ENCODE results near the gene SNAP47. TPM values are rescaled to one million over a fixed set of nuclear protein-coding genes. Genes with fewer than 3 reads are reported as not detected.

Gene SNAP47
- total and polyA plus RNA-seq, 2 of the 4 experiments (the other 2 are of a cell fraction), result 39.4 to 72.9 TPM

GRCh38 chr1:227799756-227800155 lies 64.5 kb downstream of the SNAP47 start:
- Histone ChIP-seq H2BK15ac (ENCODE audit: low read depth, low read length) (no peak overlapping the region), H2BK20ac (ENCODE audit: low read depth, low read length) (no peak overlapping the region), H3K4me2 (ENCODE audit: low read depth, low read length) (no peak overlapping the region), H4K8ac (ENCODE audit: low read depth in 2 of 2, low read length in 2 of 2) (no peak overlapping the region), H3K9me3 (ENCODE audit: control insufficient read depth, insufficient read depth, low read length) (no peaks in the 10 kb centered on the region), H3K27me3 (ENCODE audit: control insufficient read depth, insufficient read depth, low read length) (peaks cover 13% of the 10 kb centered on the region), H2AK9ac (replicated peaks; ENCODE audit: low read depth, low read length, poor library complexity) (no peak overlapping the region), H3K36me3 (ENCODE audit: control insufficient read depth, insufficient read depth, low read length) (no peaks in the 10 kb centered on the region), H4K5ac (ENCODE audit: low read depth, low read length) (no peak overlapping the region), H3K4ac (ENCODE audit: low read depth, low read length) (no peak overlapping the region), H2AFZ (replicated peaks; ENCODE audit: low read length, poor library complexity) (no peak overlapping the region), H3K79me1 (ENCODE audit: low read depth in 1 of 2, low read length in 2 of 2) (no peaks in the 10 kb centered on the region), H3K18ac (ENCODE audit: low read depth, low read length) (no peak overlapping the region), H3K4me1 (ENCODE audit: control insufficient read depth, insufficient read depth, low read length) (peaks cover 2% of the 10 kb centered on the region), H2BK120ac (ENCODE audit: low read depth, low read length) (no peak overlapping the region), H4K91ac (ENCODE audit: insufficient read depth, low read depth, low read length) (no peak overlapping the region), H2AK5ac (ENCODE audit: low read depth, low read length) (no peak overlapping the region), H3K9me1 (ENCODE audit: insufficient read depth, low read length) (0 out of 2 replicates have a peak, but pooled peaks cover under 1% of the 10 kb centered on the region), H3K9ac (ENCODE audit: low read depth, low read length) (no peak overlapping the region), H3K23ac (ENCODE audit: low read depth, low read length) (no peak overlapping the region), H3K27ac (ENCODE audit: insufficient read depth, low read length) (no peak overlapping the region), H3K4me3 (ENCODE audit: insufficient read depth, low read depth, low read length) (no peak overlapping the region), H3K56ac (ENCODE audit: extremely low read depth, insufficient read depth, low read length) (no peak overlapping the region), H2BK5ac (ENCODE audit: low read depth, low read length, poor library complexity, severe bottlenecking) (no peak overlapping the region), H3K14ac (replicated peaks; ENCODE audit: low read depth, low read length) (no peak overlapping the region), H4K20me1 (ENCODE audit: insufficient read depth, low read length) (no peaks in the 10 kb centered on the region)
- ATAC-seq (ENCODE audit: low read depth) (no peak), DNase-seq (no peak)
- dilution Hi-C loops (cut with HindIII; ENCODE audit: low sequenced_read_pairs, unreplicated experiment), result no loop called here
- WGBS, 2 experiments (ENCODE audit: extremely low coverage in 2 of 2, insufficient read length in 1 of 2), result no CpG with 5 or more reads among the region's 1 CpG
- intact Hi-C loops (cut with micrococcal nuclease), result no loop called here
- TF ChIP-seq POLR2A (IDR thresholded peaks at IDR 0.05; ENCODE audit: low read depth, low read length) (no peak), RCOR1 (IDR thresholded peaks at IDR 0.05; ENCODE audit: insufficient replicate concordance, low read length) (no peak), MXI1 (IDR thresholded peaks at IDR 0.05; ENCODE audit: borderline replicate concordance, low read depth, low read length) (no peak), NFE2L2 (IDR thresholded peaks at IDR 0.05; ENCODE audit: low read depth, low read length) (no peak), CEBPB (IDR thresholded peaks at IDR 0.05; ENCODE audit: low read depth, low read length) (no peak), BHLHE40 (IDR thresholded peaks at IDR 0.05; ENCODE audit: low read depth, low read length) (no peak), RAD21 (IDR thresholded peaks at IDR 0.05; ENCODE audit: low read length) (no peak), USF2 (IDR thresholded peaks at IDR 0.05; ENCODE audit: low read depth, low read length) (no peak), CHD1 (IDR thresholded peaks at IDR 0.05; ENCODE audit: low read depth, low read length) (no peak), RFX5 (IDR thresholded peaks at IDR 0.05; ENCODE audit: low read depth, low read length) (no peak), FOS (IDR thresholded peaks at IDR 0.05; ENCODE audit: low read depth, low read length) (no peak), SMC3 (IDR thresholded peaks at IDR 0.05; ENCODE audit: low read depth, low read length) (no peak), CTCF (conservative IDR thresholded peaks at IDR 0.05; ENCODE audit: low read depth, low read length) (no peak), ELK1 (IDR thresholded peaks at IDR 0.05; ENCODE audit: borderline replicate concordance, low read depth, low read length) (no peak), MAFK (IDR thresholded peaks at IDR 0.05; ENCODE audit: low read depth, low read length) (no peak), MAZ (IDR thresholded peaks at IDR 0.05; ENCODE audit: borderline replicate concordance, low read depth, low read length) (no peak)
- in situ Hi-C loops (cut with MboI; ENCODE audit: low sequenced_read_pairs), result no loop called here
- BruUV-seq (replicated peaks), result no TSS peak
- POLR2A ChIA-PET (ENCODE audit: unreplicated experiment), result no interaction called here
- CTCF ChIA-PET, result no interaction called here

Data from IMR-90 (cell line).